ENCODE measurements around the gene NKX6-2.

NKX6-2 gene

DNA sequence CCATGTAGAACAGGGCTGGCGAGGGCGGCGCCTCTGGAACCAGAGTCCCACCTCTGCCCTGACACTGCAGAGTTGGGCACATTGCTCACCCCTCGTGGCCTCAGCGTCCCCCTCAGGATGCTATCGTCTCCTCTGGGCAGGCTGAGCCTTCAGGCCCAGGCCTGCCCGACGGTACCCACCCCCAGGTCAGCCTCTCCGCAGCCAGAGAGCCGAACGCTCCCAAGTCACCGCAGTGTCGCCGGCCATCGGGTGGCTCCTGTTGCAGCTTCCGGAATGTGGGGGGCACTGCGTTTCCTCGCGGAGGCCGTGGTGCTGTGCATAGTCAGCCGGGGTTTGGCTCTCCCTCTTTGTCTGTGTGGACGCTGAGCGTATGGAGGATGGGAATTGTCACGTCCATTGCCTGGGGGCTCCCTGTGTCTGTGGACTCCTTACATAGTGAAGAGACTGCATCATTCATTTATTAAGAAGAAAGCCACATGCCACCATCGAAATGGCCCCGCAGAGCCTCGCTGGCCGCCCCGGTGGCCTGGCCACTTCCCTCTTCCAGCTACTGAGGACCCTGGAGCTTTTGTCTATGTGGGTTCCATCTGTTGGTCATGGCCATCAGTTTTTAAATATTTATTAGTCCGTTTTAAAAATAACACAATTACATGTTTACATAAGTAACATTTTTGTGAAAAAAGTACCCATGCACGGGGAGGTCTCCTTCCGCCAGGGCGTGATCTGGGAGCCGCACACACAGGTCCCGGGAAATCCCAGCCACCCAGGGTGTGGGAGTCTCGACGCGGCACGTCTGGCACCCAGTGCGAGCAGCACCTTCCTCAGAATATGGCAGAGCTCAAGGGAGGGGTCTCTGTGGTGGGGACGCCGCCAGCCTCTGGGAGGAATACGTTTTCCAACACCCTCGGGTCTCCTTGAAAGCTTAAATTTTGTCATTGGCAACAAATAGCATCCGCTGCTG, 15.6 kb downstream of the NKX6-2 start:
- Mint-ChIP-seq H3K4me1 (no peaks in the 10 kb centered on the region), H3K4me3 (no peak overlapping the region), H3K27ac (no peak overlapping the region), H3K27me3 (no peaks in the 10 kb centered on the region), H3K36me3 (peaks cover 36 to 43% of the 10 kb centered on the region in 2 donors), H3K9me3 (no peaks in the 10 kb centered on the region)
- ATAC-seq (replicated peaks) (no peak), DNase-seq (no peak)

DNA sequence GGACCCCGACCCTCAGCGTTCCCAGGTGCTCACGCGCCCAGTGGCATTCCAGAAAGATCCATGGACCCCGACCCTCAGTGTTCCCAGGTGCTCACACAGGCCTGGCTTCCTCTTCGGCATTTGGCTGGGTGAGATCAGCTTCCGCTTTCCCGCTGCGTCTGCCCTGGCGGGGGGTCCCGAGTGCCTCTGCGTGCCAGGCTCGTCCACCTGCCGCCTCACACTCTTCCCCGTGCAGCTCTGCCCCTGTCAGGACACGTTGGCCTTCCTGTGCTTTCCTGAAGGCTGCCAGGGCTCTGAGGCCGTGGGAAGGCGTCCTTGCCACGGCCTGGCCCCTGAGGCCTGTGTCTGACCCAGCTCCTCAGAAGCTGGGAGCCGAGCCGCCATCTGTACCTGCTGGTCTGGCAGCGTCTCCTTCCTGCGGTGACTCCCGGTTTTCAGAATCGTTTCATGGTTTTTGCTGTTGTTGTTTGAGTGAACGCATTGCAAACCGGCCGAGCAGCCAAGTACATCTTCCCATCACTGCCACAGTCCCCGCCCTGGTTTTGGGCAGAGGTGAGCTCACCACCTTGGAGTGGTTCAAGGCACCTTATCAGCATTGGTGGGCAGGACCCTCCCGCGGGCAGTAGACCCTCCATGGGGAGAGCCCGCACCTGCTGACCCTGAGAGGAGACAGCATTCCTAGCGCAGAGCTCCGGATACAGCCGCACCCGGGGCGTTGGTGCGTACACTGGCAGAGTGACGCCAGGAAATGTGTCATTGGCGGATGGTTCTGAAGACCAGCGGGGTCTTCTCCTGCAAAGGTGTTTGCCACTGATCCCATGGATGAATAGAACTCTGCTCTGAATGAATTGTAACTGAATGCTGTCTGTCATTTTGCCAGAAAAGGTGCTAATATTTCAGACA, 17.4 kb downstream of the NKX6-2 start:
- Mint-ChIP-seq H3K27me3 (no peaks in the 10 kb centered on the region), H3K9me3 (no peaks in the 10 kb centered on the region), H3K4me1 (peaks cover 0 to 2% of the 10 kb centered on the region in 2 donors), H3K4me3 (no peak overlapping the region), H3K27ac (peak overlapping the region; percentile 20), H3K36me3 (peaks cover 40 to 42% of the 10 kb centered on the region in 2 donors)
- no peak for DNase-seq
- no peak for ATAC-seq (replicated peaks)

DNA sequence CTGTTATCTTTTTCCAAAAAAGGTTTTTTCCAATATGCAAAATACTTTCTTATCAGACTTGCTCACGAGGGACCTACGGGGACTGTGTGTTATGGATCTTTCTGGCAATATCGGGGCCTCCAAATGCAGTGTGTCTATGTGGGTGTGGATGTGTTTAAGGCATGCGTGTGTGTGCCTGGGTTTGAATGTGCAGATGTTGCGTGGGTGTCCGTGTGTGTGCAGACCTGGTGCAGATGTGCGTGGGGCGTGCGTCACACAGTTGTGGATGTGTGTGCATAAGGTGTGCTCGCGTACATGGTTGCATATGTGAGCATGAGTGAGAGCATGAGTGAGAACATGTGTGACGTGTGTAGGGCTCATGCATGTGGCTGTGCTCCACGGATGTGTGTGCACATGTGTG, 19.7 kb downstream of the NKX6-2 start:
- Mint-ChIP-seq H3K36me3 (peaks cover 49 to 51% of the 10 kb centered on the region in 2 donors), H3K4me3 (no peak overlapping the region), H3K27ac (peak overlapping the region; percentile 48), H3K27me3 (no peaks in the 10 kb centered on the region), H3K4me1 (peaks cover 7 to 9% of the 10 kb centered on the region in 2 donors), H3K9me3 (no peaks in the 10 kb centered on the region)
- no peak for DNase-seq
- no peak for ATAC-seq (replicated peaks)

DNA sequence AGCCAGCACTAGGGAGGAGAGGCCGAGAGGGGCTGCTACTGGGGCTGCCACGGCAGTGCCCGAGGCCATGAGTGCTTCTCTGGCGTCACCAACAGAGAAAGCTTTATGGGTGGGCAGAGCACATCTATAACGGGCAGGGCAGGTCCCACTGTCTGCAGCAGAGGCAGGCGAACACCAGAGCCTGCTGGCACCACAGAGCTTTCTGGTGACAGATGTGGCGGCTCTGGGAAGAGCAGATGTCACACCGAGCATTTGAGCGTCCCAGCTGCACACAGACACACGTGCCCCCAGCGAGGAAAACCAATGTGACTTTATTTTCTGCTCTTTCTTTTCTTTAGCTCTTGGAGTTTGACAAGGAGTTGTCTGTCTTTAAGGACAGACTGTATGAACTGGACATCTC, 20.5 kb downstream of the NKX6-2 start:
- Mint-ChIP-seq H3K9me3 (no peaks in the 10 kb centered on the region), H3K4me3 (no peak overlapping the region), H3K27ac (peak overlapping the region; percentile 31), H3K36me3 (peaks cover 53 to 59% of the 10 kb centered on the region in 2 donors), H3K27me3 (no peaks in the 10 kb centered on the region), H3K4me1 (peaks cover 7 to 9% of the 10 kb centered on the region in 2 donors)
- ATAC-seq (replicated peaks): no peak
- no peak for DNase-seq

DNA sequence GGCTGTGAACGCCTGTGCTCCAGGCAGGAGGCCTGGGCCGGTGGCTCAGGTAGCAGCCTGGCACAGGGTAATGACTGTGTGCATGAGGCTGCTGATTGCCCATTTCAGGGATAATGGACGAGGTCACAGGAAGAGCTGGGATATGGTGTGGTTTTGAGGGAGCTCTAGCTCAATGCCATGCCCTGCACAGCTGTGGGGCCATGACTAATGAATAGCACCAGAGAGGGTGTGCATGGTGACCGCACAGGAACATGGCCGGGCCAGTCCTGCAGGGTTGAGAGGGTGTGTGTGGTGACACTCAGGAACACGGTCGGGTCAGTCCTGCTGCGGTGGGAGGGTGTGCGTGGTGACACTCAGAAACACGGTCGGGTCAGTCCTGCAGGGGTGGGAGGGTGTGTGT, 21.8 kb downstream of the NKX6-2 start:
- ATAC-seq (replicated peaks) (no peak), DNase-seq (no peak)
- peaks cover 50 to 63% of the 10 kb centered on the region in 2 donors for H3K36me3 Mint-ChIP-seq
- no peaks in the 10 kb centered on the region for H3K27me3 Mint-ChIP-seq
- H3K4me3 Mint-ChIP-seq: no peak overlapping the region
- peaks cover 7 to 9% of the 10 kb centered on the region in 2 donors for H3K4me1 Mint-ChIP-seq
- peak overlapping the region; percentile 65 for H3K27ac Mint-ChIP-seq
- H3K9me3 Mint-ChIP-seq: no peaks in the 10 kb centered on the region

DNA sequence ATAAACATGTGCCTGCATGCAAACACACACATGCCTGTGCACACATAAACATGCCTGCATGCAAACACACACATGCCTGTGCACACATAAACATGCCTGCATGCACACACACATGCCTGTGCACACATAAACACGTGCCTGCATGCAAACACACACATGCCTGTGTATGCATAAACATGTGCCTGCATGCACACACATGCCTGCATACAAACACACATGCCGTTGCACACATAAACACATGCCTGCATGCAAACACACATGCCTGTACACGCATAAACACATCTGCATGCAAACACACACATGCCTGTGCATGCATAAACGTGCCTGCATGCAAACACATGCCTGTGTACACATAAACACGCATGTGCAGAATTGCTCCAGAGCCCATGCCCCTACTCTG, 22.4 kb downstream of the NKX6-2 start:
- no peak for DNase-seq
- no peaks in the 10 kb centered on the region for H3K9me3 Mint-ChIP-seq
- no peak for ATAC-seq (replicated peaks)
- peaks cover 7 to 9% of the 10 kb centered on the region in 2 donors for H3K4me1 Mint-ChIP-seq
- no peak overlapping the region for H3K4me3 Mint-ChIP-seq
- peaks cover 46 to 63% of the 10 kb centered on the region in 2 donors for H3K36me3 Mint-ChIP-seq
- H3K27ac Mint-ChIP-seq: no peak overlapping the region
- H3K27me3 Mint-ChIP-seq: no peaks in the 10 kb centered on the region

DNA sequence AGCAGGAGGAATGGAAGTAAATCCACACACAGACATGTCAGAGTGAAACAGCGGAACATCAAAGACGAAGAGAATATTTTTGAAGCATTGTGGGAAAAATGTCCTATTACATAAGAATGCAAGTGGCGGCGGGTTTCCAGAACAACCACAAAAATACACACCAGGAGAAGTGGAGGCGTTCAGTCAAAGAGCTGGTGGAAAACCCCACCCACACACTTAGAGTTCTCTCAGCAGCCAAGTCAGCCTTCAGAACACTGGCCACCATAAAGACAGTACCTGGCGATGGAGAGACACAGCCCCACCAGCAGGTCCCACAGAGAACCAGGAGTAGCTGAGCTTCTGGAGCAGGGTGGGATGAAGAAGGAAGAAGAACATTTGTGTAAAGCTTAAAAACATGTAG, 23.7 kb downstream of the NKX6-2 start:
- Mint-ChIP-seq H3K27ac (no peak overlapping the region), H3K4me1 (peaks cover 7 to 9% of the 10 kb centered on the region in 2 donors), H3K27me3 (no peaks in the 10 kb centered on the region), H3K36me3 (peaks cover 37 to 53% of the 10 kb centered on the region in 2 donors), H3K9me3 (no peaks in the 10 kb centered on the region), H3K4me3 (no peak overlapping the region)
- ATAC-seq (replicated peaks) (no peak), DNase-seq (no peak)

DNA sequence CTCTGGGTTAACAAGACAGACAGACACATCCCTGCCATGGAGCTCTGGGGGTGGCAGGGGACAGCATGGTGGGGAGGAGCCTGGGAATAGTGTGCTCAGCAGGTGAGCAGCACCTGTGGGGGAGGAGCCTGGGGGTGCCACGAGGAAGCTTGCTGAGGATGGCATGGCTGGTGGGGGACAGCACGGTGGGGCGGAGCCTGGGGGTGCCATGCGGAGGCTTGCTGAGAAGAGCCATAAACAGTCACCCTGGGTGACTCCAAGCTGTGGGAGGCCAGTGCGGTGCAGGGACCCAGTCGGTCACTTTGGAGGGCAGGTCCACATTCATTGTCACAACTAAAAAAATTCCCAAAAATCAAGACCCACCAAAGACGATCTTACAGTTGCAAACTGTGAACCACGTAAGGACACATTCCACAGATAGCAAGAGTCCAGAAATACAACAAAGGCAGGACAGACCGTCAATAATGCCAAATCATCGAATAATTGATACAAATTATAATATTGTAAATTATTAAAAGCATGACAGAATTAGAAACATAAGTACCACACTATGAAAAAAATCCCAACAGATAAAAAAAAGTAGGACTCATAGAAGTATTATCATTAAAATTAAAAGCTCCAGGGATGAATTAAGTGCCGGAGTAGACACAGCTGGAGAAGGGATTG, 24.4 kb downstream of the NKX6-2 start:
- Mint-ChIP-seq H3K4me1 (peaks cover 7 to 9% of the 10 kb centered on the region in 2 donors), H3K27me3 (no peaks in the 10 kb centered on the region), H3K27ac (no peak overlapping the region), H3K9me3 (no peaks in the 10 kb centered on the region), H3K36me3 (peaks cover 39 to 55% of the 10 kb centered on the region in 2 donors), H3K4me3 (peak overlapping the region in 1 of 2 donors; percentile 23)
- DNase-seq (no peak), ATAC-seq (replicated peaks) (no peak)

DNA sequence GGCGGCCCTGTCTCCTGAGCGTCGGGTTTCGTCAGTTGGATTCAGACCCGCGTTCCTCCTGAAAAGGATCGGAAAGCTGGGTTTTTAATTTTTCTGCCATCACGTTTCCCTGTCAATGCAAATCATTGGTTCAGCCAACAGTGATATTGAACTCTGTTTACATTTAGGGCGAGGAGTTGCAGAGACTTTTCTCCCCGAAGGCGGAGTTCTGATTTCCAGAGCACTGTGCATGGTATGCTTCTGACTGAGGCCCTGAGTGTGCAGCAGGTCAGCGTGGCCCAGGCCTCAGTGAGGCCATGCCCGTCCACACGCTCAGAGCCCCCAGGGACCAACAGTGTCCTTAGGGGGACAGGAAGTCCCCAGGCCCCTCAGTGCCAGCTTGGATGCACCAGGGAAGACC, 27.1 kb downstream of the NKX6-2 start:
- peaks cover 4 to 9% of the 10 kb centered on the region in 2 donors for H3K4me1 Mint-ChIP-seq
- H3K27me3 Mint-ChIP-seq: no peaks in the 10 kb centered on the region
- H3K36me3 Mint-ChIP-seq: peaks cover 50 to 62% of the 10 kb centered on the region in 2 donors
- ATAC-seq (replicated peaks): no peak
- no peak for DNase-seq
- peaks cover 6% of the 10 kb centered on the region in 2 donors for H3K9me3 Mint-ChIP-seq
- H3K27ac Mint-ChIP-seq: no peak overlapping the region
- no peak overlapping the region for H3K4me3 Mint-ChIP-seq

DNA sequence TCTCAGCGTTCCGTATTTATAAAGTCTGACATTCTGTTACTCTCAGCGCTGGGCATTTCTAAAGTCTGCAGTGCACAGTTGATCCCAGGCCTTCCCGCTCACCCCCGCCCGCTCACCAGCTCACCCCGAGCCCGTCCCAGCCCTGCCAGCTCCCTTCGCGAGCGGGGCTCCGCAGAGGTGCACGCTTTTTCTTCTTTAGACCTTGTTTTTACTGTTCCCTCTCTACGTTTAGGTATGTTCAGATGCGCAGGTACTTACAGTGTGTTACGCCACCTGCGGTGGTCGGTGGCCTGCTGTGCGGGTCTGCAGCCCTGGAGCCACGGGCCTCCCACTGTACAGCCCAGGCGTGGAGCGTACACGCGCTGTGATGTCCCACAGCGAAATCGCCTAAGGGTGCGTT, 28.8 kb downstream of the NKX6-2 start:
- Mint-ChIP-seq H3K27ac (no peak overlapping the region), H3K36me3 (peaks cover 53 to 67% of the 10 kb centered on the region in 2 donors), H3K9me3 (peaks cover 6% of the 10 kb centered on the region in 2 donors), H3K4me1 (peaks cover 4% of the 10 kb centered on the region in 2 donors), H3K27me3 (no peaks in the 10 kb centered on the region), H3K4me3 (no peak overlapping the region)
- DNase-seq (no peak), ATAC-seq (replicated peaks) (no peak)

DNA sequence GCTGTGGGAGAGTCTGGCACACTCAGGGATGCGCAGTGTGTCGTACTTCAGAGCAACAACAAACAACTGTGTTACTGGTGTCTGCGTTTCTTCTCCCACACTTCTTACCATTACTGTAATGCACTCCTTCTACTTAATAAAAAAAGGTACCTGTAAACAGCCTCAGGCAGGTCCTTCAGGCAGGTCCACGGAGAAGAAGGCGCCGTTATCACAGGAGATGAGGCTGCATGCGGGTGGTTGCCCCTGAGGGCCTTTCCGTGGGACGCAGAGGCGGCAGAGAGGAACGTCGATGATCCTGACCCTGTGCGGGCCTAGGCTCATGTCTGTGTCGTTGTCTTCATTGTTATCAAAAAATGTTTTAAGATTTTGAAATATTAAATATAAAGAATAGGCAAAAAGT, 29.4 kb downstream of the NKX6-2 start:
- Mint-ChIP-seq H3K4me1 (no peaks in the 10 kb centered on the region), H3K27me3 (no peaks in the 10 kb centered on the region), H3K36me3 (peaks cover 50 to 66% of the 10 kb centered on the region in 2 donors), H3K9me3 (peaks cover 6% of the 10 kb centered on the region in 2 donors), H3K27ac (no peak overlapping the region), H3K4me3 (no peak overlapping the region)
- no peak for ATAC-seq (replicated peaks)
- no peak for DNase-seq

DNA sequence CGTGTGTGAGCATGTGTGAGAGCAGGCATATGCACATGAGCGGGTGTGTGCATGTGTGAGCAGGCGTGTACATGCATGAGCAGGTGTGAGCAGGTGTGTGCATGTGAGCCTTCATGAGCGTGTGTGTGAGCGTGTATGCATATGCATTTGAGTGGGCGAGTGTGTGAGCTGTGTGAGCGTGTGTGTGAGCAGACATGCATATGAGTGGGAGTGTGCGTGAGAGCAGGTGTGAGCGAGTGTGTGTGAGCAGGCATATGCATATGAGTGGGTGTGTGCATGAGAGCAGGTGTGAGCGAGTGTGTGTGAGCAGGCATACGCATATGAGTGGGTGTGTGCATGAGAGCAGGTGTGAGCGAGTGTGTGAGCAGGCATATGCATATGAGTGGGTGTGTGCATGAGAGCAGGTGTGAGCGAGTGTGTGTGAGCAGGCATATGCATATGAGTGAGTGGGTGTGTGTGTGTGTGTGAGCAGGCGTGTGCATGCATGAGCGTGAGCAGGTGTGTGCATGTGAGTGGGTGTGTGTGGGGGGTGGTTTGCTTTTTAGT, 30.7 kb downstream of the NKX6-2 start:
- Mint-ChIP-seq H3K27ac (peak overlapping the region; percentile 33), H3K9me3 (peaks cover 6% of the 10 kb centered on the region in 2 donors), H3K36me3 (peaks cover 47 to 68% of the 10 kb centered on the region in 2 donors), H3K4me1 (no peaks in the 10 kb centered on the region), H3K4me3 (no peak overlapping the region), H3K27me3 (no peaks in the 10 kb centered on the region)
- DNase-seq (no peak), ATAC-seq (replicated peaks) (no peak)

DNA sequence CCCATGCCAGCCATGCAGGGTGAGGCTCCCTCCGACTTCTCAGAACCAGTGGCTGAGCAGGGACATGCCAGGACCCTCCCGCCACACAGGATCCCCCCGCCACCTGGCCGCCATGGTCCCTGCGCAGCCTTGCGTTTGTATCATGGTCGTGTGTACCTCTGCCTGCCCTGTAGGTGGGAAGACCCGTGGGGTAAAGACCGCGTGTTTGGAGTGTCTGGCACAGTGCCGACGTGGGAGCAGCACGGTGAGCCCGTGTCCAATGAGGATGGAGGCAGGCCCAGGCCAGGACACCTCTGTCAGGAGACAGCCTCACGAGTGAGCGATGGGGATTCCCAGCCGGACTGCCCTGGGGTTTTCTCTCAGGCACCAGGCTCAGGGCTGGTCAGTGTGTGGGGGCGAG, 31.9 kb downstream of the NKX6-2 start:
- H3K27me3 Mint-ChIP-seq: no peaks in the 10 kb centered on the region
- peaks cover 49 to 70% of the 10 kb centered on the region in 2 donors for H3K36me3 Mint-ChIP-seq
- DNase-seq: no peak
- H3K4me1 Mint-ChIP-seq: no peaks in the 10 kb centered on the region
- no peak overlapping the region for H3K4me3 Mint-ChIP-seq
- peaks cover 6% of the 10 kb centered on the region in 2 donors for H3K9me3 Mint-ChIP-seq
- H3K27ac Mint-ChIP-seq: no peak overlapping the region
- no peak for ATAC-seq (replicated peaks)

DNA sequence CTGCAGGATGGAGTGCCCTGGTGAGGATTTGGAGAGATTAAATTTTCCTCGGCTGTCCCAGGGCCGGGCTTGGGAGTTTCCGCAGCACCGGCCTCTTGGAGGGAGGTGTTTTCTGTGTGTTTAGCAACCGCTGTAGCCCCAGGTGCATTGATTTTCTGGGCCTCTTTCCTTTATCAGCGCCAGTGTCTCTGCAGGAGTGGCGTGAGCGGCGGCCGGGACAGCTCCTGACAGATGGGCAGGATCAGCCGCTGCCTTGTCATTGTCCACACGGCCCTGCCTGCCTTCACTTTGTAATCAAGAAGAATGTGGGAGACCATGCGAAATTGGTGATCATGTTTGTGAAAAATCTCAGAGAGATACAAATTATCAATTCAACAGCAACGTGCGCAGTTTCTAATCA, 32.4 kb downstream of the NKX6-2 start:
- Mint-ChIP-seq H3K27ac (no peak overlapping the region), H3K36me3 (peaks cover 49 to 66% of the 10 kb centered on the region in 2 donors), H3K9me3 (peaks cover 6% of the 10 kb centered on the region in 2 donors), H3K27me3 (no peaks in the 10 kb centered on the region), H3K4me3 (no peak overlapping the region), H3K4me1 (no peaks in the 10 kb centered on the region)
- DNase-seq (no peak), ATAC-seq (replicated peaks) (no peak)
